Stimulated activated CD4-positive, alpha-beta T cell treated with anti-CD3 and anti-CD28 coated beads, Interleukin-4, amount 100 ng/mL, for 48 hours (primary cell): Measurements from ENCODE around the gene PTPN1.
"Not testable (repeated sequence)": the region's sequence is repeated elsewhere in the genome, so short reads cannot be mapped to it uniquely, and the experiment has no call there.

Source experiments
- DNase-seq, 2 donors: peaks; one replicate each; pipeline ENCODE4 v3.0.0-alpha.2; 2020; ENCODE audit warnings: low read depth in 2 of 2

The PTPN1 gene

DNA sequence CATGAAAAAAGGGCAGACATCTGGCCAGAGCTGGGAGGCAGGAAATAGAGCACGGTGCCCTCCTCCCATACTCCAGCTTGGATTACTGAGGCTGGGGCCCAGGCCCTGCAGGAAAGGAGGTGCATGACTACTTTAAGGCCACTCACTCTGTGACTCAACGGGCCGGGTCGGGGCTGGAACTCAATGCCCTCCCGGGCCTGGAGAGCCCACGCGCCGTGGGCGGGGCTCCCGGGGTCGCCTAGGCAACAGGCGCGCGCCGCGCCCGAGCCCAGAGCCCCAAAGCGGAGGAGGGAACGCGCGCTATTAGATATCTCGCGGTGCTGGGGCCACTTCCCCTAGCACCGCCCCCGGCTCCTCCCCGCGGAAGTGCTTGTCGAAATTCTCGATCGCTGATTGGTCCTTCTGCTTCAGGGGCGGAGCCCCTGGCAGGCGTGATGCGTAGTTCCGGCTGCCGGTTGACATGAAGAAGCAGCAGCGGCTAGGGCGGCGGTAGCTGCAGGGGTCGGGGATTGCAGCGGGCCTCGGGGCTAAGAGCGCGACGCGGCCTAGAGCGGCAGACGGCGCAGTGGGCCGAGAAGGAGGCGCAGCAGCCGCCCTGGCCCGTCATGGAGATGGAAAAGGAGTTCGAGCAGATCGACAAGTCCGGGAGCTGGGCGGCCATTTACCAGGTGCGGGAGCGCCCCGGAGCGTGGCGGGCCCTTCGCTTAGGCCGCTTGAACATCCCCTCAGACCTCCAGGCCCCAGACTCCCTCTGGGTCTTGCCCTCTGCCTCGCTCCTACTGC lies at the start of gene PTPN1:
PTPN1 (plus strand) TSS at position 461 of the 783 bp plus-strand sequence; CDS start at position 606, 145 bp downstream.
- DNase-seq: peak; percentile 98 to 99

DNA sequence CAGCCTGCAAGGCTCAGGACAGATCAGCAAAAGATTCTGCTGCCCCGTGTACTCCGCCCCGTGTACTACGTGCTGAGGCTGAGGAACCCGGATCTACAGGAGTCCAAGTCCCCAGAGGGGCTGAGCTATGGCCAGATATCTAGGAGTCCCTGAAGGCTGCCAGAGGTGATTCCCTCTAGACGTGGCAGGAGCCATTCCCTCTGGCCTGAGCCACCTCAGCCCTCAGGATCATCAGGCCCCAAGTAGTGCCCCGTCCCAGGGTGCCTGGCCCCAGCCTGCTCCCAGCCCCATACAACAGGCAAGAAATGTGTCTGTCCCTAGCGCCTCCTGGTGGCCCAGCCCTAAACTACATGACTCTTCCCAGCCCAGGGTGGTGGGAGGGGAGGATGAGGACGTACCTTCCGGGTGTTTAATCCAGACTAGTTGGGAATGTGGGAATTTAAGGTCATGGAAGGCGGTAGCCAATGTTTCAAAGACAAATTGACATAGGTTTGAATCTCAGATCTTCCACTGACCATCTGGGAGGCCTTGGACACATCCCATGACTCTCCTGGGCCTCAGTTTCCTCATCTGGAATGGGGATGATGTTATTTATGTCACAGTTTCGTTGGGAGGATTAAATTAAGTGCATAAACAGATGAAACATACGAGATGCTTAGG lies 49.4 kb upstream of the PTPN1 start:
- peak; percentile 78 to 89 for DNase-seq

DNA sequence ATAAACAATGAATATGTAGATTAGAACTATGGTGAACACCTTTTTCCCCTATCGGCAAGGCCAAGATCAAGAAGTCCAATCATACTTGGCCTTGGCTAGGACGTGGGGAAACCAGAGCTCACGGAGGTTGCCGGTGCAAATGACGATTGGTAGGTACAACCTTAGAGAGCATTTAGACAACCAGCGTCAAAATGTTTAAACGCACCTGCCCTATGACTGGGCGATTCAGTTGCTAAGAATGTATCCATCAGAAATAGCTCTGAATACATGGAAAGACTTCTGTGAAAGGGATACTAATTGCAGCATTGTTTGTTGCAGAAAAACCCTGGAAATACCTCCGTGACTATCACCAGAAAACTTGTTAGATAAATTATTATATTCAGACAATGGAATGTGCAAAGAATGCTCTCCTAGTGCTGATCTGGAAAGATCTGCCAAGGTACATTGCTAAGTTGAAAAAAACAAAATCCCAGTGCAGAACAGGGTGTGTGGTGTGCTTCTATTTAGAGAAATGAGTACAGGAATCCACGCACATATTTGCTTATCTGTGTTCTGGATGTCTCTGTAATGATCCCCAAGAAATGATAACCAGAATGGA lies 48.0 kb upstream of the PTPN1 start:
- DNase-seq: no peak

DNA sequence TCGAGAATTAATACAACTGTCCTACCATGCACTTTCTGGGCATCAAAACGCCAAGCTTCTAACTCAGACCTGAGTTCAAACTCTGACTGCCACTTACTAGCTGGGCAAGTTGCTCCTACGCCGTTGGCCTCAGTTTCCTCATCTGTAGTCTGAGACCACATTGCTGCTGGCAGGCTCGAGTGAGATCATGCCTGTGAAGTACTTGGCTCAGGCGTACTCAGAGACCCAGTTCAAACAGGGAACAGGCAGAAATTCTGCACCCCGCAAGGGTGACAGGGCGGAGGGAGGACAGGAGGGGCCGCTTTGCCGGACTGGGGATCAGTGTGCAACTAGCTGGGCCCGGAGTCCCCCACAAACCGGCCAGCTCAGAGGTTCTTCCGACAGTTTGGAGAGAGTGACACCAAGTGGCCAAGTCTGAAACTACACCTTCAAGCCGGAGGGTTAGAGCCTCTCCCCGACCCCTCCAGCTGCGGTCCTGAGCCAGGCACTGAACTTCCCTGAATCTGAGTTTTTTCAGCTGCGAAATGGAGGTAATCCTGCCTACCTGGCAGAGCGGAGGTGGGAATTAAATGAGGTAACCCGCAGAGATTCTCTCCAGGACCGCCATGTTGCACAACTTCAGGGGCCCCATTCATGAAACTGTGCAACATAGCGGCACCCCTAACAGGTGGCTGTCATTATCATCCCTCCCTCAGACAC lies 46.0 kb upstream of the PTPN1 start:
- peak in 1 of 2 donors; percentile 41 for DNase-seq

DNA sequence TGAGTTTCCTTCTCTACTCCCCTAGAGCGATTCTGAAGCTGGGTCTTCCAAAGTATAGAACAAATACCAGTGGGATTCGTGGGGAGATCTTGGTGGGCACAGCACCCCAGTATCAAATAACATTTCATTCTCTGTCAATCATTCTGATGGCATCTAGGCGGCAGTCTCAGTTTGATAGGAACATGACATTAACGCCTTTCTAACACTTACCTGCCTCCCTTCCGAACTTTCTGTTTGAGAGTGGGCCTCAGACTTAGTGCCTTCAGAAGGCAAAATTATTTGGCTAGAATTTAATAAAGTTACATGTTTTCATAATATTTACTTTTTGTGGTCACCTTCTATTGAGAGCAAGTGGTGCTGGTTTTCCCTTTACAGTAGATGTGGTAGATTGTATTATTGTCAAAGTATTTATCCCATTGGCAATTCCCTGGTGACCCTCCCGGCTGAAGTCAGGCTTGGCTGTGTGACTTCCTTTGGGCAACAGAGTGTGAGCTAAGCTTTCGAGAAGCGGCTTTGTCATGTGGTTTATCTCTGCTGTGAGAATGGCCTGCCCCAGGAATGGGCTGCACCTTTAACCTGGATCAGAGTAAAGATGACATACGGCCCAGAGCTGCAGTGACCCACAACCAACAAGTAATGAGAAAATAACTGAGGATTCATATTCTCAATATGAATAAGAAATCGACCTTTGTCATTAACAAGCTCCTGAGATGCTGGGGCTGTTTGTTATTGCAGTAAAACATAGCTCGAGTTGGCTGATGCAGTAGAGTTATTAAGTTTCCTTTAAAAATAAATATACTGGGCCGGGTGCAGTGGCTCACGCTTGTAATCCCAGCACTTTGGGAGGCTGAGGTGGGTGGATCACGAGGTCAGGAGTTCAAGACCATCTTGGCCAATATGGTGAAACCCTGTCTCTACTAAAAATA lies 45.2 kb upstream of the PTPN1 start:
- no peak for DNase-seq

DNA sequence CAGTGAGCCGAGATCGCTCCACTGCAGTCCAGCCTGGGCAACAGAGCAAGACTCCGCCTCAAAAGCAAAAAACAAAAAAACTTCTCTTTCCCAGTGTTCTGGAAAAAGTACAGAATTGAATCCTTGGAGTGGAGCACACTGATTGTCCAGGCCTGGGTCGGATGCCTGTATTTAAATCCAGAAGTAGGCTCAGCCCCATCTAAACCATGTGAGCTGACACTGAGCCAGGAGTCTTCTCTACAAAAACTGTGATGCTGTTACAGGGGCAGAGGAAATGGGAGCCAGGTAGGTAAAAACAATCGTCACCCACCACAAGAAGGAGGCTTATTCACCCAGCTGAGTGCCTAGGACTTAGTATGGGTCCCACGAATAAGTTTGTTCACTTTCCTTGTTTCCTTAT lies 43.0 kb upstream of the PTPN1 start:
- DNase-seq: no peak

DNA sequence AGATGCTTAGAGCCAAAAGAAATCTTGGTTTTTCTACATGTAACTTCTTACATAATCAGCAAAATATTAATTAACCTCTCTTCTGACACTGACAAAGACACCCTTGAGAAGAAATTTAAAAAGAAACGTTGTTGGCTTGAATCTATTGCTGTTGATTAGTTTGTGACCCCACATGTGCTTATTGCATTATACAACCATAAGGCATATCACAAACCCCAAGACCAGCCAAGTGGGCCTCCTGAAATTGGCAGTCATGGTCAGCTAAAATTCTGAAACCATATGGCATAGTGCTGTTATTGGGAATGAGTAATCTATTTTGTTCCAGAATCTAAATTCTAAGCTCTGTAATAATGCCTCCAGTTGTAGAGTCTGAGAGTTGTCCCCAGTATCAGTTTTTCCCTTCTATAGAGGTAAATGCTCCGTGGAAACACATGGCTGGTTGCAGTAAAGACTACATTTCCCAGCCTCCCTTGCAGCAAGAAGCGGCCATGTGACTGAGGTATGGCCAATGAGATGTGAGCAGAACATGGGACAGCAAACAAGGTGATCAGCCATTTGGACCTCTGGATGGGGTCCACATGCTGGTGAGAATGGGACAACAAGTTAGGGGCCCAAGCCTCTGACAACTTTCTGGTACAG lies 42.3 kb upstream of the PTPN1 start:
- DNase-seq: no peak

DNA sequence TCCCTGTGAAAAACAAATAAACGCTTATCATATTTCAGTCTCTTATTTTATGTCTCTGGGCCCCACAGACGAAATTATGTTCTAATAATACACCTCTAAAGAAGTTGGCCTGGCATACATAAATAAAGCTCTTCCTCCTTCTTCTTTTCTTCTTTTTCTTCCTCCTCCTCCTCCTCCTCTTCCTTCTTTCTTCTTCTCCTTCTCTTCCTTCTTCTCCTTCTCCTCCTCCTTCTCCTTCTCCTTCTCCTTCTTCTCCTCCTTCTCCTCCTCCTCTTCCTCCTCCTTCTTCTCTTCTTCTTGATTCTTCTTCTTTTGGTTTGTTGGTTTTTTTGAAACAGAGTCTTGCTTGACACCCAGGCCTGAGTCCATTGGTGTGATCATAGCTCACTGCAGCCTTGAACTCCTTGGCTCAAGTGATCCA lies 41.8 kb upstream of the PTPN1 start:
- DNase-seq: no peak

DNA sequence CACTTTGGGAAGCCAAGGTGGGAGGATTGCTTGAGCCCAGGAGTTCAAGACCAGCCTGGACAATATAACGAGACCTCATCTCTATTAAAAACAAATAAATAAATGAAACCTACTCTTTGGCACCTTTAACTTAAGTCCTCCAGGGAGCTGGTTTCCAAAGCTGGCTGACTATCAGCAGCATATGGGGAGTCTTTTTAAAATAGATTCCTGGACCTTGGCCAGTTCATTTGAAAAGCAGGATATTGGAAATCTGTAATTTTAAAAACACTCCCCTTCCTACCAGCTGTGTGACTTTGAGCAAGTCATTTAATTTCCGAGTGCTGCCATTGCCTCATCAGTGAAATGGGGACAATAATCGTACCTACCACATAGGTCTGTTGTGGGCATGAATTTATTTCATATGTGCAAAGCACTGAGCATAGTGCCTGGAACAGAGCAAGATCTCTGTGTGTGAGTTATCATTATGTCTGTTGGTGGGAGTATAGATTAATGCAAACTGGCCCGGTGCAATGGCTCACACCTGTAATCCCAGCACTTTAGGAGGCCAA lies 40.9 kb upstream of the PTPN1 start:
- no peak for DNase-seq

DNA sequence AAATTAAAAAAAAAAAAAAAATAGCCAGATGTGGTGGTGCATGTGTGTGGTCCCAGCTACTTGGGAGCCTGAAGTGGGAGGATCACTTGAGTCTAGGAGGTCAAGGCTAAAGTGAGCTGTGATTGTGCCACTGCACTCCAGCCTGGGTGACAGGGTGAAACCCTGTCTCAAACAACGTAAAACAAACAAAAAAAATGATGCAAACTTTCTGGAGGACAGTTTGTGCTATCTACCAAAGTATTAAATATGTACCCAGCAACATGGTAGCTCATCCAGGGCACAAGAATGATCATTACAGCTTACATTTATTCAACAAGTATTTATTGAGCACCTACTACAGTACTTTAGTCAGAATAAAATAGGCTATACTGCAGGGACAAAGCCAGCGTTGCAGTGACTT lies 40.4 kb upstream of the PTPN1 start:
- DNase-seq: no peak

DNA sequence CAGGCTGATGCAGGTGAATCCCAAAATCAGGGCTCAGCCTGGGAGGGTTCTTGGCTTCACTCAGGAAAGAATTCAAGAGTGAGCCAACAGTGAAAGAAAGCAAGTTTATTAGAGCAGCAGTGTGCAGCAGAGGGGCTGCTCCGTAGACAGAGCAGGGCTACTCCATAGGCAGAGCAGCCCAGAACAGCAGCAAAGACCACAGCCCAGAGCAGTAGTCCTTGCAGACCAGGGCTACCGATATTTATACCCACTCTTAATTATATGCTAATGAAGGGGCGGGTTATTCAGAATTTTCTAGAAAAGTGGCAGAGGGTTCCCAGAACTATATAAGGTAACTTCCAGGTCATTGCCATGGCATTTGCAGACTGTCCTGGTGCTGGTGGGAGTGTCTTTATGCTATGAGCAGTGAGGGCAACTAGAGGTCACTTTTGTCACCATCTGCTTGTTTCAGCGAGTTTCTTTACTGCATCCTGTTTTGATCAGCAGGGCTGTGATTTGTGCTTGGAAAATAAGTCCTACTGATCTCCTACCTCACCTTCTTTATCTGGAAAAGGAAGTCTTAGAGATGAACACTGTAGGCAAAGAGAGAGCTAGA lies 39.8 kb upstream of the PTPN1 start:
- no peak for DNase-seq

DNA sequence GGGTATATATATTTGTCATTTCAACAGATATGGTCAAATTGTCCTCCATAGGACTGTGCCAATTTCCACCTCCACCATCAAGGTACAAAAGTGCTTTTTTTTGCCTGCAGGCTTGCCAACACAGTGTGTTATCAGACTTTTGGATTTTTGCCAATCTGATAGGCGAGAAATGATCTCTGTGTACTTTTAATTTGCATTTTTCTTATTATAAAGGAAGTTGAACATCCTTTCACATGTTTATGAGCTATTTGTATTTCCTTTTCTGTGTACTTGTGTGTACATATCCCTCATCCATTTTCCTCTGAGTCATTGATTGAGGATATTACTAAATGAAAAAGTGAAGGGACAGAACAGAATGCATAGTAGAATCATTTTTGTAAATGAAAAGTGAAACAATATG lies 39.0 kb upstream of the PTPN1 start:
- no peak for DNase-seq

DNA sequence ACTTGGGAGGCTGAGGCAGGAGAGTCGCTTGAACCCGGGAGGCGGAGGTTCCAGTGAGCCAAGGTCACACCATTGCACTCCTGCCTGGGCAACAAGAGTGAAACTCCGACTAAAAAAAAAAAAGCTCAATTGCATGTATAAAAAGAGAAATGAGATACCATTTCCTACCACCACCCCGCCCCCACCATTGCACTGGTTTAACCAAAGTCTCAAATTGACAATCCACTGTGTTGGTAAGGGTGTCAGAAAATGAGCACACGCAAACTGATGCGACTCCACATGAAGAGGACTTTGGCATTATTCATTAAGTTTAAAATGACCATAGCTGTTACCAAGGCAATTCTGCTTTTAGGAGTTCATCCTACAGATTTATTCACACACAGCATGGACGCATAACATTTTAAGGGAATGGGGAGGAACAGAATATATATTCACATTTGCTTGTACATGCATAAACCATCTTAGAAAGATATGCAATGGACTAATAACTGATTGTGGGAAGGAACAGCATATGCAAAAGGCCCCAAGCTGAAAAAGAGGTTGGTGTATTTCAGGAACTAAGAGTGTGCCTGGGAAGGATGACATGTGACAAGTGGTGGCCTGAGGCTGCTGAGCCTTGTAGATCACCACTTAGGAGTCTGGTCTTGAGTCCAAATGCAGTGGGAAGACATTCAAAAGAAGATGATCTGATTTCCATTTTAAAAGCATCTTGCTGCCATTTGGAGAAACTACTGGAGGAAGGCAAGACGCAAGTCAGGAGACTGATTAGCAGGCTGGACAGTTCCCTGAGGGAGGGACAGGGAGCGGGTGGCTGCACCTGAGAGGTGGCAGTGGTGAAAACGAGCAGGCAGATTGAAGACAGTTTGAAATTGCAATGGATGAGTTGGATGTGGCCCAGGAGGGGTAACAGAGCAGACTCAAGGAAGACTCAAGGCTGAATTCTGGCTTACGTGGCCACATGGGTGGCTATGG lies 37.2 kb upstream of the PTPN1 start:
- DNase-seq: peak in 1 of 2 donors; percentile 35

DNA sequence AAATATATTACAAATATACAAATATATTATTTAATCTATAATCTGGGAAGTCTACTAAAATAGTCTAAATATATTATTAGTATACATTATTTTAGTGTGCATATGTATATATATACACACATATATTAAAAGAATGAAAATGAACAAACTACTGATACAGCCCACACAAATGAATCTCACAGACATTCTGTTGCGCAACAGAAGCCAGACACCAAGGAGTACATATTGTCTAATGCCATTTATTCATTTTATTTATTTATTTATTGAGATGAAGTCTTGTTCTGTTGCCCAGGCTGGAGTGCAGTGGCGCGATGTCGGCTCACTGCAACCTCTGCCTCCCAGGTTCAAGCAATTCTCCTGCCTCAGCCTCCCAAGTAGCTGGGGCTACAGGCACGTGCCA lies 35.8 kb upstream of the PTPN1 start:
- DNase-seq: not testable (repeated sequence)

DNA sequence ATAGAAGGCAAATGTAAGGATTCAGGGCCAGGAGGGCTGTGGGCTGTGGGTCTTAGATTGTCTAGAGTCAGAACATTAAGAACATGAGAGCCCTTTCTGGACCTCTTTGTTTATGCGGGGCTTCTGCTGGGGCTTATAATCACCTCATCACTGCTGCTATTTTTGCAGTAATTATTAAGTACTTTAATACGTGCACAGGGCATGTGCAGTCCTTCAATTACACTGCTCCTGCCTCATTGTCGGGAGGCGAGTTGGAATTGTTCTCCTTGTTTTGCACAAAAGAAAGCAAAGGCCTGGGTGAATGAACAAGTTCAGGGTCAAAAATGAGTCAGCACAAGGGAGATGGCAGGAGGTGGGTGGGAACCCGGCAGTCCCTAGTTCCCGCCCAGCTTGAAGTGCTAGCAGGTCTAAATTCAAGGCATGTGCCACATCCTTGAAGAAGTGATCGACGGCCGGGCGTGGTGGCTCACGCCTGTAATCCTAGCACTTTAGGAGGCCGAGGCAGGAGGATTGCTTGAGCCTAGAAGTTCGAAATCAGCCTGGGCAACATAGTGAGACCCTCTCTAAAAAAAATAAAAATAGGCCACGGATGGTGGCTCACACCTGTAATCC lies 34.4 kb upstream of the PTPN1 start:
- DNase-seq: no peak

DNA sequence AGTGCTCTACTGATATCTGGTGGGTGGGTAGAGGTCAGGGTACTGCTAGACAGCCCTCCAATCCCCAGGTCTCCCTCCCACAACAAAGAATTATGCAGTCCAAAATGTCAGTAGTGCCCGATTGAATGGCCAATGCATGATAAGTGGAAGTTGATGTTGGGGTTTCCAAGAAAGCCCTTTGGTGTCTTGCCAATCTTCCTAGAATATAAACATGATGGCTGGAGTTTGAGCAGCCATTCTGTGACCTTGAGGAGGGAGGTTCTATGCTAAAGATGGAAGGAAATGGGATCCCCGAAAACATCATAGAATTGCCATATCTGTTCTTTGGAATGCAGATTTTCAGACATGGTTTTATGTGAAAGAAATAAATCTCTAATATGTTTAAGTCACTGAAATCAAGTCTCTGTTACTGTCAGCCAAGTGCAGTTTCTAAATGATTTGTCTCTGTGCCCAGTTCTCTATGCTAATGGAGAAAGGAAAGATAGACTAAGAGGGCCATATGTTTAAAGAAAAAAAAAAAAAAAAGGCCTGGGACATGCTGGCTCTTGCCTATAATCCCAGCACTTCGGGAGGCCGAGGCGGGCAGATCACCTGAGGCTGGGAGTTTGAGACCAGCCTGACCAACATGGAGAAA lies 32.8 kb upstream of the PTPN1 start:
- no peak for DNase-seq

DNA sequence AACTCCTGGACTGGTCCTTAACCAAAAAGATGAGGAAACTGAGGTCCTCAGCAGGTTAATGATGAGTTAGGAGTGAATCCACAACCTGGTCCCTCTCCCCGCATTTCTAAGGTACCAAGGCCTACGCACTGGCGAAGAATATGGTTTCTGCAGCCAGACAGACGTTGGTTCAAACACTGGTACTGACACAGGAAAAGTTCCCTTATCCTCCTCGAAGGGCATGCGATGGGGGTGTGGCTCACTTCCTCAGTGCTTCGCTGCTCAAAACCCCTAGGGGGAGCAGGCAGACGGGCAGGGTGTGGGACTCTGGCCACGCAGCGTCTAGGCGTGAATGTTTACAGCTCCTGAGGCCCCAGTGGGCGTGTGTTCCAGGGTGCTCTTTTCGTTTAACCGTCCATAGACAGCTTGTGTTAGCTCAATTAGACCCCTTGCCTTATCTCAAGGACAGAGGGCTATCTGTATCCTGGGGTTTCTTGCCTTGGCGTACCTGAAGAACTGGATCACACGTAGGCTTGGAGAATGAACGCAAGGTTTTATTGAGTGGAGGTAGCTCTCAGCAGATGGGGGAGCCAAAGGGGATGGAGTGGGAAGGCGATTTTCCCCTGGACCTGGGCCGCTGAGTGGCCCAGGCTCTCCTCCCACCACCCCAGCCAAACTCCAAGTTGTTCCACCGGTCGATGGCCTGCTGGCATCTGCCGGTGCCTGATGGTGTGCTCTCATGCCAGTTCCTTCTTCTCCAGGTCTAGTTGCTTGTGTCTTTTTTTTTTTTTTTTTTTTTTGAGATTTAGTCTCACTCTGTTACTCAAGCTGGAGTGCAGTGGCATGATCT lies 31.8 kb upstream of the PTPN1 start:
- peak; percentile 66 to 76 for DNase-seq
